Hematopoietic multipotent progenitor cell treated with erythropoietin and hydrocortisone succinate and interleukin-3 and kit ligand, for 17 days (in vitro differentiated cells): ENCODE data around the gene SYMPK.
"Not testable (repeated sequence)": the region's sequence is repeated elsewhere in the genome, so short reads cannot be mapped to it uniquely, and the experiment has no call there.

Source experiments
- DNase-seq: peaks from one replicate; pipeline ENCODE4 v3.0.0-alpha.2; 2015; ENCODE audit warnings: low spot score

The SYMPK gene

DNA sequence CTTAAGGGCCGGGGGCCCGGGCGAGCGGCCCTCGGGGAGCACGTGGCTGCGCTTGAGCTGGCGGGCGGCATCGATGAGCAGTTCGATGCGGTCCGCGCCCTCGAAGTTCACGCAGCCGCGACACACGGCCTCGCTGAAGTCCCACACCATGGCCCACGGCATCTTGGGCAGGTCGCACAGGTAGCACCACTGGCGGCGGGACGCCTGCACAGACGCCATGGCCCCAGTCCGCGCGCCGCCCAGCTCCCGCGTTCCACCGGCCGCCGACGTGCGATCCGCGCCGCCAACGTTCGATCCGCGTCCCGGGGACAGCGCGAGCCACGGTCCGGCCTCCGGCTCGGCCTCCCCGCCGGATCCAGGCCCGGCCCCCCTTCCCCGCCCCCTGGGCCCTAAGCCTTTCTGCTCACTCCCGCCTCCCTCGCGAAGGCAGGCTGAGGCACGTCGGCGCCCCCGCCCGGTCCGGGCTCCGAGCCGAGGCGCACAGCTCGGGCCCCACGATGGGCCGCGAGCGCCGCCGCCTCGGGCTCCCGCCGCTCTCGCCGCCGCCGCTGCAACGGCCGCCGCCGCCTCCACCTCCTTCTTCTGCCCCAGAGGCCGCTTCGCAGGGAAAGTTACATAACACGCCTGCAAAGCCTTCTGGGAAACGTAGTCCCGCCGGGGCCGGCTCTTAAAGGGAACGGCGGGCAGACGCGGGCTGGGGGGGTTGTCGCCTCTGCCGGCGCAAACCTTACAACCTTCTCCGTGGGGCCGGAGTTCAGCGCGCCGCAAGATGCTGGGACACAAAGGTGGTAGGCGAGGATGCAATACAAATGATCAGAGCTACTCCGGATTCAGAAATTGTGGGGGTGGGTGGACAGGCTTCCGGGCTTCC lies 22.8 kb upstream of the SYMPK start, which contains the start of gene IRF2BP1:
Gene IRF2BP1, minus strand, starts transcription at position 586 of the 871 bp plus-strand sequence. Its CDS starts 367 bp downstream, at position 219.
- peak; percentile 94 for DNase-seq

DNA sequence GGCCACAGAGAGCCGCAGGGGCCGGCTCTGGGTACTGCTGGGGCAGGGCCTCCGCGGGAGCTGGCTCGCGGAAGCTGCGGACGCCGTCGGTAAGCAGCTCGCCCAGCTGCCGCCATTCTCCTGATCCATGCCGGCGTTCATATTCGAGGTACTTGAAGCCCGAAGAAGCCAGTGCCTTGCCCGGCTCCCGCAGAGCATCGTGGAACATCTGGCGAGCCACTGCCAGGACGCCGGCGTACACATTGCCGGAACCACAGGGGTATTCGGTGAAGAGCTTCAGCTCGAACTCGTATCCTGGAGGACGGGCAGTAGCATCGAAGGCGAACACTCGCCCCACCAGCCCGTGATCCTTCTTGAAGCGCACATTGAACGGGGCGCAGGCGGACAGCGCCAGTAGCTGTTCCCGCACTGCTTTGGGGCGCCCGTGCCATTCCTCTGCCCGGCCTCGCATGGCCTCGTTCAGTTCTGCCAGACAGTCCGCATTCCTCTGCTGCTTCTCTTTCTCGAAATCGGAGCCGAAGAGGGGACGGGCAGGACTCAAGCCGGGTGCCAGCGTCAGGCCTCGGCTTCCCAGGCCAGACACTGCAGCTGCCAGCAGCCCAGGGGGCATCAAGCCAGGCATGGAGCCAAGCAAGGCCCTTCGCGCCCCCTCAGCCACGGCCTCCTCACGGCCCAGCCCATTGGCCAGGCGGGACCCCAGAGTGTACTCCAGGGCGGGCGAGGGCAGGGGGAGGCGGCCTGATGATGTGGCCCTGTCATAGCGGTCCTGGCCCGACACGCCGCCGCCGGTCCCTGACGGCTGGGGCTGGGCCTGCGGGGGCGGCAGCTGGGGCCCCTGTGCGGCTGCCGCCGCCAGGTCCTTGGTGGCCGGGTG lies 22.0 kb upstream of the SYMPK start:
- DNase-seq, result no peak

DNA sequence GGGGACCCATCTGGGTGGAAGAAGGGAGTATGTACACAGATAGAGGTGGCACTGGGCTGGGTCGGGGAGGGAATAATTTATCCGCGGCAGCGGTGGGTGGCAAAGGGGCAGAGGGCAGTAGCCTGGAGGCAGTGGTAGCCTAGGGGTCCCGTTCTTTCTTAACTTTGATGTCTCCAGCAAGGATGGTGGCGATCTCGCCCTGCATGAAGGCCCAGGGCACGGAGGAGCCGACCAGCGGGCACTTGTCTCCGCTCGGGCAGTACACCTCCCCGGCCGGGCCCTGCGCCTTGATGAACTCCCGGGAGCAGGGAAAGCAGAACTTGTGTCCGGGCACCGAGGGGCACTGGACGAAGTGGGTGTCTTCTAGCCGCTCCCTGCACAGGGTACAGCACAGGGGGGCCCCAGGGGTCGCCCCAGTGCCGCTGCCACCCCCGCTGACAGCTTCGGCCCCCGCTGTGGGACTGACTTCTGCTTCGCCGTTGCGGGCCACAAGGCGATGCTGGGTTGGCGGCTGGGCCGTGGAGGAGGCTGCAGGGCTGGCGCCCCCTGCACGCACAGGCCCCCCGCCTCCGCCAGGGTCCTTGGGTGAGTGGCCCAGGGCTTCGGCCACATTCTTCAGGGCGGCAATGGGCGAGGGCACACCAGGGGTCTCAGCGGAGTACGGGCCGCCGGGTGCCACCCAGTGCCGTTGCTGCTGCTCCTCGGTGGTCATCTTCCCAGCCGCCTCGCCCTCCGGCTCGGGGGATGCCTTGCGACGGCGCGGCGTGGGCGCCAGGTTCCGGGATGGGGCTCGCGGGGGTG lies 21.1 kb upstream of the SYMPK start:
- DNase-seq, result no peak

DNA sequence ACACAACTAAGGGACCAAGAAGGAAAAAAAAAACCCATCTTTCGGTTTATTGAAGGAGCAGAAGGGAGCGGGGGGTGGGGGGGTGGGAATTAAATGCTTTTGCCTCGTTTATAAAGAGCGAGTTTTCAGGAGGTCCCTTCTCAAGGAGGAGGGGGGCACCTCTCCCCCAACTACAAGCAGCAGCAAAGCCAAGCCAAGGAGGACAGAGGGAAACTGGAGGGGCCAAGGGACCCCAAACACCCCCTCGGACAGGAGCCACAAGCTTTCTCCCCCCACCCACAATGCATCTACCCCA lies 20.6 kb upstream of the SYMPK start:
- DNase-seq, result no peak

DNA sequence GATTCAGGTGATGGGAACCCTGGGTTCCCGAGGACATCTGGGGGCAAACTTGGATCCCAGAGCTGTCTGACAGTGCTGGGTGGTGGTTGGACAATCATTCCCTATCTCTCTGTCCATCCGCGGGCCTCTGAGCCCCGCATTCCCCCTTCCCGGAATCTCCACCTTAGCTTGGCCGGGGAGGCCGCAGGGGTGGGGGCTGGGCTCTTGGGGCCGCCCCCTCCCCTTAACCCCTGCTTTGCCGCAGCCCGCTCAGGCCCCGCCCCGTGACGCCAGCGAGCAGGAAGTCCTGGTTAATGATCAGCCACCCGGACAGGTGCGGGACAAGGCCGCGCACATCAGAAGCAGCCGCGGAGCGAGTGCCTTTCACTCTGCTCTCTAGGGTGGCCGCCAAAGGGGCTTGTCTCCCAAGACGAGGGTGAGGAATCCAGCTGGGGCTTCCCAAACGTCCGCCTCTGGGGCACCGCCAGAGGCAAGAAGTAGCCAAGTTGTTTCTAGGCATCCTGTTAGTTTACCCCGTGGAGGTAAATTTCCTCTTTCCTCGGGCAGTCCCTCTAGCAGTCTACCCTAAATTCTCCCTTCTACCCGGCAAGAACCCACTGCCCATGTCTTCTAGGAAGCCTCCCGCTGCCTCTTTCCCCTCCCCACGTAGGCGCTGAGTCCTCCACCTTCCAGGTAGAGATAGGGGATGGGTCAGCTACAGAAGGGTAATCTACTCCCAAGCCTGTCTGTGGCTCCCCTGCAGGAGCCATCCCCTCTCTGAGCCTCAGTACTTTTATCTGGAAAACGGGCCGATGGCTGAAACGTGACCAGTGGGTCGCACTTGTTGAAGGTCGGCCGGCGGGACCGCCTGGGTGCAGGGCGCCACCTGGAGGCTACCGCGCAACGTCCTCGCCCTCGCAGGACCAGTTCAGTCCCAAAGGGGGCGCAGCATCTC lies 20.0 kb upstream of the SYMPK start:
- peak; percentile 87 for DNase-seq

DNA sequence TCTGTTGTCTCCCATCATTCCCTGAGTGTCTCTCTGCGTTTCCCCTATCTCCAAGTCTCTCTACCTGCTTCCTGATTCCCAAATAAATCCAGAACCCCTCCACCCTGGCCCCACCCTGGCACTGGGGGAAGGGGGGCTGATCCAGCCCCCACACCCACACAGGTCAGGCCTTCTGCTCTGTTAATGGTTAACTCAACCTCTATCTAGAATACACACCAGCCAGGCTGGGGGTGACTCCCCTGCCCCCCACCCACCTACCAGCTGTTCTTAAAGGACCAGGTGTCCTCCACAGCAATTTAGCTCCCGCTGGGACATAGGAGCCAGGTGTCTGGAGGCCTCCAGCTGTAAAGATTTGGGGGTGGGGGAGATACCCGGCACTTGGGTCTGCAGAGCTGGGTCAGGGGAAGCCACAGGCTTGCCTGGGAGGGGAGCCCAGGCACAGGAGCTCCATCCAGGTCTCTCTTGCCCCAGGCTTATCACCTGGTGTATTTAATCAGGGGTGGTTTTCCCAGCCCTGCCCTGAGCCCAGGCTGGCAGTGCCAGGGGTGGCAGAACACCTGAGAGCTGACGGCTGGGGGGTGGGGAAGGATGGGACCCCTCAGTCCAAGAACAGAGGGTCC lies 19.1 kb upstream of the SYMPK start:
- DNase-seq, result no peak

DNA sequence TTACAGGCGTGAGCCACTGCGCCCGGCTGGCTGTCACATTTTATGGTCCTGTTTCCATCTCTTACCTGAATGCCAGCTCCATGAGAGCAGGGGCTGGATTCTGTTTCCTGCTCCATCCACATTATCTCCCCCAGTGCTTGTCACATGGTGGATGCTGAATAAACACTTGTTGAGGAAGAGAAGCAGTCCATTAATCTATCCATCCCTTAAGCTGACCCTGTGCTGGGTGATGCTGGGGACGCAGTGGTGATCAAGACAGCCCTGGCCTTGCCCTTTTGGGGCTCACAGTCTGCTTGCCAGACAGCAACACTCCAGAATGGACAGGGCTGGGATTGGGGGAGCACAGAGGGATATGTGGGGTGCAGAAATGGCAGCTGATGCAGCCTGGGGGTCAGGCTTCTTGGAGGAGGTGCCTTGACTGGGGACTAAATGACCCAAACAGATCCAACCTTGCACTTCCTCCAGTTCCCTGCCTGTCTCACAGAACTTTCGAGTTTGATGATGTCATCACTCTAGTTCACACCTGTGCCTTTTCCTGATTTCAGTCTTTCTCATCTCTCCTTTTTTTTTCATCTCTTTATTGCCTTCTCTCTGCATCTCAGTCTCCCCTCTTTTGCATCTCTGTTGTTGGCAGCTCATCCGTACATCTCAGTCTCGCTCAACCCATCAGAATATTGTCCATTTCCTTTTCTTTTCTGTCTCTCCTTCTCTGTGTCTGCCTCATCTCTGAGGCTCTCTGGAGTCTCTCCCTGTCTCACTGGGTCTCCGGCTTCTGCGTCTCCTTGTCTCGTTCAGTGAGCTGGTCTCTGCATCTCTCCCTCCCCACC lies 18.3 kb upstream of the SYMPK start:
- DNase-seq, result no peak

DNA sequence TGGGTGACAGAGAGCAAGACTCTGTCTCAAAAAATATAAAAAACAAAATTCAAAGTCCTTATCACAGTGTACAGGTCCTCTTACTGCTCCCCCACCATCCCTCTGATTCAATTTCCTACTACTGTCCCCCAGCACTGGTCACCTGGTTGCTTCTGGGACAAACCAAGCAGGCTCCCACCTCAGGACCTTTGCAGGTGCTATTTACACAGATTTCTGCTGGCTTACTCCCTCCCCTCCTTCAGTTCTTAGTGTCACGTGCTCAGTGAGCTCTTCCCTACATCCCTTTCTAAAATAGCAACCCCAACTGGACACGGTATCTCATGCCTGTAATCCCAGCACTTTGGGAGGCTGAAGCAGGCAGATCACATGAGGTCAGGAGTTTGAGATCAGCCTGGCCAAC lies 17.0 kb upstream of the SYMPK start:
- no peak for DNase-seq

DNA sequence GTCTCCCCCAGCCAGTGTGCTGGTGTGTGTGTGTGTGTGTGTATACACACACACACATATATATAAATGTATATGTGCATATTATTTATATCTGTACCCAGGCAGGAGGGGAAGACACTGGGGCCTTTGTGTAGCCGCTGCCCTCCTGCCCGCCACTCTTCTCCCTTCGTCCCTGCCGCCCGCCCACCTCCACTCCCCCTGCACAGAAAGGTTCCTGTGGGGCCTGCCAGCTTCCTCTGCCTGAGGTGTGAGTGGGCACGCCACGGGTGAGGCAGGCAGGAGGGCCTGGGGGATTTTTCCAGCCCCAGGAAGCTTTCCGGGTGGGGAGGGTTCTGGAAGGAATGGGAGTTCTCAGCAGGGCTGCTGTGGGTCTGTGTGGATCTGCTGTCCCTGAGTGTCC lies 16.1 kb upstream of the SYMPK start:
- DNase-seq, result no peak

DNA sequence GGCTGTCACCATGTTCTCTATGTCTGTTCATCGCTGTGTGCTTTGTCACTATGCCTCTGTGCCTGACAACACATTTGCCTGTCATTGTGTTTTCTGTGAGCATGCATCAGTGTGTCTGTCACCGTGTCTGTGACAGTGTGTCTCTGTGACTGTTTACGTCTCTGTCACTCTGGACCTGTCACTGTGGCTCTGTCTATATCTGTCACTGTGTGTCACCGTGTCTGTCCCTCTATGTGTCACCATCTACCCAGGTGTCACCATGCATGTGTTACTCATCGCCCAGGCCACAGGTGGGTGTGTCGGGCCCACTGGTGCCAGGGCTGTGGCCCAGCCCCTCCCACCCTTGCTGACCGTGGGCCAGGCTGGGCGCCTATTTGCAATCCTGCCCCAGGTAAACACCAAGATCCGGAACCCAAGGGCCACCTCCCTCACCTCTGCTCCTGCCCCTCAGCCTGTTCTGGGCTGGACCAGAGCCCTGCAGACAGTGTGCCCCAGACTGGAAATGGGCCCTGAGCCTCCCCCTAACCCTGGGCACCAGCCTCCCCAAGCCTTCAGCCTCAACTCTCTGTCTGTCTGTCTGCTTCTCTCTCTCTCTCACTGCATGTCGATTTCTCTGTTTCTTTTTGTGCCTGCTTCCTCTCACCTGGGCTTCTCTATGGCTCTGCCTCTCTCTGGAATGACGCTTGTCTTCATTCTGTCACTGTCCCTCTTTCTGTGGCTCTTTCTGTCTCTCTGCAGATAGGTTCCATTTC lies 15.3 kb upstream of the SYMPK start:
- no peak for DNase-seq

DNA sequence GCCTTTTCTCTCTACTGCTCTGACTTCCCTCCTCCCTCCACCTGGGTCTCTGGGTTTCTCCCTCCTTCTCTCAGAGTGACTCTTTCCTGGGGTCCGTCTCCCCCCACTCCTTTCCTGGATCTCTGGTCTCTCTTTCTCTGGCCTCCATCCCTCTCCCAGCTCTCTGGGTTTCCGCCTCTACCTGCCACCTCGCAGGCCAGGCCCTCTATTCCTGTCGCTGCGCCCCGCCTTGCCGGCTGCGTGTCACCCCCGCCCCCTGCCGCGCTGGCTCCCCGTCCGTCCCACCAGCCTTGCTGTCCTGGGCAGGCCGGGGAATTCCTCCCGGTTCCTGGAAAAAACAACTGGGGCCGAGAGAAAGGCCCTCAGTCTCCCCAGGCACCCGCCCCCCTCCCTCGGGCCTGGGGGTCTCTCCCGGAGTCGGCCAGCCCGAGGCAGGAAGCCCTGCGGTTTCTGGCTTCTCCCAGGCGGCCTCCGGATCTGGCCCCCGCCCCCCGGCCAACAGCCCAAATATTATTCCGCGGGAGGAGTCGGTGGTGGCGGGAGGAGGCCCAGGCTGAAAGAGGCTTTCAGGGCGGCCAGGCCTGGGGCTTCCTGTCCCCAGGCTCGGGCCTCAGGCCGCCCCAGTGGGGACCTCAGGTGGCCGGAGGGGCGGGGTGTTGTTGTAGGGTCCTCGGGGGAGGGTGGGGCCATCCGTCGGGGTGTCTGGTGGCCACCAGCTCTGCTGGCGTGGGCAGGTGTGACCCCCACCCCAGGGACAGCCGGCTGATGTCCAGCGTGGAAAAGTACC lies 13.7 kb upstream of the SYMPK start:
- no peak for DNase-seq

DNA sequence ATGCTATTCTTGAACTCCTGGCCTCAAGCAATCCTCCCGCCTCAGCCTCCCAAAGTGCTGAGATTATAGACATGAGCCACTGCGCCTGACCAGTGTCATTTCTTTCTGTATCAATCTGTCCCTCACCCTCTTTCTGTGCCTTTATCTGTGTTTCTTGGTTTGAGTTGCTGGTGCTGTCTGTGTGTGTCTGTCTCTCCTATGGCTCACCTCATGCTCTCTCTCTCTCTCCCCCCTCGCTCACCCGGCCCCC lies 13.1 kb upstream of the SYMPK start:
- no peak for DNase-seq

DNA sequence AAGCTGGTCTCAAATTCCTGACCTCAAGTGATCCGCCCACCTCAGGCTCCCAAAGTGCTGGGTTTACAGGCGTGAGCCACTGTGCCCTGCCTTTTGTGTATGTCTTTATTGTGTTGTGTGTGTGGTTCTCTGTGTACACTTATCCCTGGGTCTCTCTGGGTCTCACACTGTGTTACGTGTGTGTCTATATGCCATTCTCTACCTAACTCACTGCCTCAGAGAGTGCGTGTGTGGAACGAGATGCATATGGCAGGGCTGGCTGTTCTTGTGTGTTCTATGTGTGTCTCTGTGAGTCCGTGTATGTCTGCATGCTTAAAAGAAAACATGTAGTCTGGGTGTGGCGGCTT lies 11.6 kb upstream of the SYMPK start:
- no peak for DNase-seq

DNA sequence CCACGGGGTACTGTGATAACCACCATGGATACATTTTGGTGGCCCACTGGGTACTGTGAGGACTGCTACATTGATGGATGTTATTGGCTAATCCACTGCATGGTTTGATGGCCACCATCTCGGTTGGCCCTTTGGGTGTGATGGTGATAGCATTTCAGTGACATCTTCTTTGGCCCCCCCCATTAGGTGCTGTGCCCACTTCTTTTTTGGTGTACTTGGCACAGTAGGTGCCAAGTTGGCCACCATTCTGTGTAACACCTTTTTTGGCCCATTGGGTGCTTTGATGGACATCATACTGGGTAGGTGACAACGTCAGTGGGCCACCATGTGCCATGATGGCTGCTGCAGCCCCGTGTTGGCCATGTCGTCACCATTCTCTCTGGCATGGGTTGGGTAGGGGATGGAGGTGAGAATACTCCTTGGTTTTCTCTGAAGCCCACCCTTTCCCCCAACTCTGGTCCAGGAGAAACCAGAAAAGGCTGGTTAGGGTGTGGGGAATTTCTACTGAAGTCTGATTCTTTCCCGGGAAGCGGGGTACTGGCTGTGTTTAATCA lies 10.3 kb upstream of the SYMPK start:
- no peak for DNase-seq

DNA sequence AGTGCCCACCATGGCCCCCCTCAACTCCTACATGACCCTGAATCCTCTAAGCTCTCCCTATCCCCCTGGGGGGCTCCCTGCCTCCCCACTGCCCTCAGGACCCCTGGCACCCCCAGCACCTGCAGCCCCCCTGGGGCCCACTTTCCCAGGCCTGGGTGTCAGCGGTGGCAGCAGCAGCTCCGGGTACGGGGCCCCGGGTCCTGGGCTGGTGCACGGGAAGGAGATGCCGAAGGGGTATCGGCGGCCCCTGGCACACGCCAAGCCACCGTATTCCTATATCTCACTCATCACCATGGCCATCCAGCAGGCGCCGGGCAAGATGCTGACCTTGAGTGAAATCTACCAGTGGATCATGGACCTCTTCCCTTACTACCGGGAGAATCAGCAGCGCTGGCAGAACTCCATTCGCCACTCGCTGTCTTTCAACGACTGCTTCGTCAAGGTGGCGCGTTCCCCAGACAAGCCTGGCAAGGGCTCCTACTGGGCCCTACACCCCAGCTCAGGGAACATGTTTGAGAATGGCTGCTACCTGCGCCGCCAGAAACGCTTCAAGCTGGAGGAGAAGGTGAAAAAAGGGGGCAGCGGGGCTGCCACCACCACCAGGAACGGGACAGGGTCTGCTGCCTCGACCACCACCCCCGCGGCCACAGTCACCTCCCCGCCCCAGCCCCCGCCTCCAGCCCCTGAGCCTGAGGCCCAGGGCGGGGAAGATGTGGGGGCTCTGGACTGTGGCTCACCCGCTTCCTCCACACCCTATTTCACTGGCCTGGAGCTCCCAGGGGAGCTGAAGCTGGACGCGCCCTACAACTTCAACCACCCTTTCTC lies 9.4 kb upstream of the SYMPK start:
- no peak for DNase-seq

DNA sequence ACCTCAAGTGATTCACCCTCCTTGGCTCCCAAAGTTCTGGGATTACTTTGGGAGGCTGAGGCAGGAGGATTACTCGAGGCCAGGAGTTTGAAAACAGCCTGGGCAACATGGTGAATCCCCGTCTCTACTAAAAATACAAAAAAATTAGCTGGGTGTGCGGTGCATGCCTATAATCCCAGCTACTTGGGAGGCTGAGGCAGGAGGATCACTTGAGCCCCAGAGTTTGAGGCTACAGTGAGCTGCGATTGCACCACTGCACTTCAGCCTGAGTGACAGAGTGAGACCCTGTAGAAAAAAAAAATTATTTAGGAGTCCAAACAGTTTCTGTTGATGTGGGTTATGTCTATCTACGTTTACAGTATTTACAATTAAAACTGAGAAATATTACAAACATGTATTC lies 7.9 kb upstream of the SYMPK start:
- no peak for DNase-seq

DNA sequence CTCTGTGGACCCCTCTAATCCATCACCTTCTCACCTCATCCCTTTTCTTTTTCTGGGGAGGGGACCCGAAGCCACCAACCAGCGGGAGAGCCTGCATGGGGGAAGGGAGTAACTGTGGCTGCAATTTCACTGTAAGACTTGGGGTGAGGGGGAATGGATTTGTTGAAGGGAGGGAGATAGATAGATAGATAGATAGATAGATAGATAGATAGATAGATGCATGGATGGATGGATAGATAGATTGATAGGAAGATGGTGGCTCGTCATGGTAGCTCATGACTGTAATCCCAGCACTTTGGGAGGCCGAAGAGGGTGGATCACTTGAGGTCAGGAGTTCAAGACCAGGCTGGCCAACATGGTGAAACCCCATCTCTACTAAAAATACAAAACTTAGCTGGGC lies 4.3 kb upstream of the SYMPK start:
- DNase-seq, result not testable (repeated sequence)
